ENCODE results near the gene GRAMD1B.
"Not testable (repeated sequence)": the region's sequence is repeated elsewhere in the genome, so short reads cannot be mapped to it uniquely, and the experiment has no call there.

The GRAMD1B gene

GRCh38 chr11:123519797-123520193, 89.7 kb downstream of the GRAMD1B start:
- no peak overlapping the region for H3K9ac ChIP-seq (ENCODE audit: low read length)
- no peak overlapping the region for H3K27ac ChIP-seq (ENCODE audit: low read depth, low read length)

GRCh38 chr11:123520476-123520875, 90.4 kb downstream of the GRAMD1B start:
- not testable (repeated sequence) for H3K9me3 ChIP-seq (ENCODE audit: low read length); H3K4me1 ChIP-seq (ENCODE audit: insufficient read depth, low read length); H3K36me3 ChIP-seq (ENCODE audit: insufficient read depth, low read length); H3K9ac ChIP-seq (ENCODE audit: low read length); H3K4me3 ChIP-seq (ENCODE audit: low read depth in 1 of 2, low read length in 2 of 2); H3K27me3 ChIP-seq (ENCODE audit: control insufficient read depth in 1 of 2, insufficient read depth in 2 of 2, low read length in 2 of 2); H3K27ac ChIP-seq (ENCODE audit: low read depth, low read length)

More at GRCh38 chr11:123519797-123520193, 89.7 kb downstream of the GRAMD1B start:
- H3K4me1 ChIP-seq (ENCODE audit: insufficient read depth, low read length): no peaks in the 10 kb centered on the region
- no peaks in the 10 kb centered on the region for H3K9me3 ChIP-seq (ENCODE audit: low read length)
- no peaks in the 10 kb centered on the region for H3K27me3 ChIP-seq (ENCODE audit: control insufficient read depth in 1 of 2, insufficient read depth in 2 of 2, low read length in 2 of 2)
- no peaks in the 10 kb centered on the region for H3K36me3 ChIP-seq (ENCODE audit: insufficient read depth, low read length)
- H3K4me3 ChIP-seq (ENCODE audit: low read depth in 1 of 2, low read length in 2 of 2): no peak overlapping the region

- H3K36me3 ChIP-seq (ENCODE audit: insufficient read depth, low read length): no peaks in the 10 kb centered on the region
- H3K9ac ChIP-seq (ENCODE audit: low read length): no peak overlapping the region
- H3K9me3 ChIP-seq (ENCODE audit: low read length): no peaks in the 10 kb centered on the region
- no peaks in the 10 kb centered on the region for H3K27me3 ChIP-seq (ENCODE audit: control insufficient read depth in 1 of 2, insufficient read depth in 2 of 2, low read length in 2 of 2)
- no peaks in the 10 kb centered on the region for H3K4me1 ChIP-seq (ENCODE audit: insufficient read depth, low read length)
- H3K27ac ChIP-seq (ENCODE audit: low read depth, low read length): no peak overlapping the region
- H3K4me3 ChIP-seq (ENCODE audit: low read depth in 1 of 2, low read length in 2 of 2): no peak overlapping the region
These were observed 90.9 kb downstream of the GRAMD1B start for GRCh38 chr11:123521001-123521400.

- H3K36me3 ChIP-seq (ENCODE audit: insufficient read depth, low read length): no peaks in the 10 kb centered on the region
- no peaks in the 10 kb centered on the region for H3K4me1 ChIP-seq (ENCODE audit: insufficient read depth, low read length)
- no peaks in the 10 kb centered on the region for H3K27me3 ChIP-seq (ENCODE audit: control insufficient read depth in 1 of 2, insufficient read depth in 2 of 2, low read length in 2 of 2)
- H3K9me3 ChIP-seq (ENCODE audit: low read length): no peaks in the 10 kb centered on the region
- H3K4me3 ChIP-seq (ENCODE audit: low read depth in 1 of 2, low read length in 2 of 2): no peak overlapping the region
- H3K27ac ChIP-seq (ENCODE audit: low read depth, low read length): no peak overlapping the region
- H3K9ac ChIP-seq (ENCODE audit: low read length): no peak overlapping the region
These were observed 91.9 kb downstream of the GRAMD1B start for GRCh38 chr11:123521930-123522329.

- Histone ChIP-seq H3K27me3 (ENCODE audit: control insufficient read depth in 1 of 2, insufficient read depth in 2 of 2, low read length in 2 of 2) (no peaks in the 10 kb centered on the region), H3K9ac (ENCODE audit: low read length) (no peak overlapping the region), H3K27ac (ENCODE audit: low read depth, low read length) (no peak overlapping the region), H3K4me1 (ENCODE audit: insufficient read depth, low read length) (no peaks in the 10 kb centered on the region), H3K4me3 (ENCODE audit: low read depth in 1 of 2, low read length in 2 of 2) (no peak overlapping the region), H3K36me3 (ENCODE audit: insufficient read depth, low read length) (no peaks in the 10 kb centered on the region), H3K9me3 (ENCODE audit: low read length) (no peaks in the 10 kb centered on the region)
These were observed 93.5 kb downstream of the GRAMD1B start for GRCh38 chr11:123523539-123523938.

GRCh38 chr11:123525097-123525496, 95.0 kb downstream of the GRAMD1B start:
- Histone ChIP-seq H3K9ac (ENCODE audit: low read length) (no peak overlapping the region), H3K4me1 (ENCODE audit: insufficient read depth, low read length) (no peaks in the 10 kb centered on the region), H3K27me3 (ENCODE audit: control insufficient read depth in 1 of 2, insufficient read depth in 2 of 2, low read length in 2 of 2) (no peaks in the 10 kb centered on the region), H3K4me3 (ENCODE audit: low read depth in 1 of 2, low read length in 2 of 2) (no peak overlapping the region), H3K9me3 (ENCODE audit: low read length) (no peaks in the 10 kb centered on the region), H3K27ac (ENCODE audit: low read depth, low read length) (no peak overlapping the region), H3K36me3 (ENCODE audit: insufficient read depth, low read length) (no peaks in the 10 kb centered on the region)

- no peaks in the 10 kb centered on the region for H3K4me1 ChIP-seq (ENCODE audit: insufficient read depth, low read length)
- no peaks in the 10 kb centered on the region for H3K36me3 ChIP-seq (ENCODE audit: insufficient read depth, low read length)
- no peaks in the 10 kb centered on the region for H3K9me3 ChIP-seq (ENCODE audit: low read length)
- no peak overlapping the region for H3K9ac ChIP-seq (ENCODE audit: low read length)
- H3K27ac ChIP-seq (ENCODE audit: low read depth, low read length): no peak overlapping the region
- H3K27me3 ChIP-seq (ENCODE audit: control insufficient read depth in 1 of 2, insufficient read depth in 2 of 2, low read length in 2 of 2): no peaks in the 10 kb centered on the region
- H3K4me3 ChIP-seq (ENCODE audit: low read depth in 1 of 2, low read length in 2 of 2): no peak overlapping the region
These were observed 95.4 kb downstream of the GRAMD1B start for GRCh38 chr11:123525511-123525918.

GRCh38 chr11:123526027-123526805, 96.1 kb downstream of the GRAMD1B start:
- H3K9me3 ChIP-seq (ENCODE audit: low read length): no peaks in the 10 kb centered on the region
- H3K4me3 ChIP-seq (ENCODE audit: low read depth in 1 of 2, low read length in 2 of 2): no peak overlapping the region
- no peaks in the 10 kb centered on the region for H3K36me3 ChIP-seq (ENCODE audit: insufficient read depth, low read length)
- H3K4me1 ChIP-seq (ENCODE audit: insufficient read depth, low read length): no peaks in the 10 kb centered on the region
- H3K9ac ChIP-seq (ENCODE audit: low read length): no peak overlapping the region
- no peak overlapping the region for H3K27ac ChIP-seq (ENCODE audit: low read depth, low read length)
- no peaks in the 10 kb centered on the region for H3K27me3 ChIP-seq (ENCODE audit: control insufficient read depth in 1 of 2, insufficient read depth in 2 of 2, low read length in 2 of 2)

GRCh38 chr11:123526918-123527317, 96.8 kb downstream of the GRAMD1B start:
- Histone ChIP-seq H3K4me3 (ENCODE audit: low read depth in 1 of 2, low read length in 2 of 2) (no peak overlapping the region), H3K36me3 (ENCODE audit: insufficient read depth, low read length) (no peaks in the 10 kb centered on the region), H3K9ac (ENCODE audit: low read length) (no peak overlapping the region), H3K27ac (ENCODE audit: low read depth, low read length) (no peak overlapping the region), H3K4me1 (ENCODE audit: insufficient read depth, low read length) (no peaks in the 10 kb centered on the region), H3K9me3 (ENCODE audit: low read length) (no peaks in the 10 kb centered on the region), H3K27me3 (ENCODE audit: control insufficient read depth in 1 of 2, insufficient read depth in 2 of 2, low read length in 2 of 2) (no peaks in the 10 kb centered on the region)

GRCh38 chr11:123527526-123527925, 97.5 kb downstream of the GRAMD1B start:
- Histone ChIP-seq H3K4me3 (ENCODE audit: low read depth in 1 of 2, low read length in 2 of 2) (no peak overlapping the region), H3K9ac (ENCODE audit: low read length) (no peak overlapping the region)

GRCh38 chr11:123527947-123528346, 97.9 kb downstream of the GRAMD1B start:
- H3K27ac ChIP-seq (ENCODE audit: low read depth, low read length): no peak overlapping the region
- H3K9me3 ChIP-seq (ENCODE audit: low read length): no peaks in the 10 kb centered on the region
- no peaks in the 10 kb centered on the region for H3K27me3 ChIP-seq (ENCODE audit: control insufficient read depth in 1 of 2, insufficient read depth in 2 of 2, low read length in 2 of 2)
- no peak overlapping the region for H3K9ac ChIP-seq (ENCODE audit: low read length)
- no peaks in the 10 kb centered on the region for H3K4me1 ChIP-seq (ENCODE audit: insufficient read depth, low read length)
- no peaks in the 10 kb centered on the region for H3K36me3 ChIP-seq (ENCODE audit: insufficient read depth, low read length)
- no peak overlapping the region for H3K4me3 ChIP-seq (ENCODE audit: low read depth in 1 of 2, low read length in 2 of 2)

More at GRCh38 chr11:123527526-123527925, 97.5 kb downstream of the GRAMD1B start:
- Histone ChIP-seq H3K36me3 (ENCODE audit: insufficient read depth, low read length) (no peaks in the 10 kb centered on the region), H3K27me3 (ENCODE audit: control insufficient read depth in 1 of 2, insufficient read depth in 2 of 2, low read length in 2 of 2) (no peaks in the 10 kb centered on the region), H3K27ac (ENCODE audit: low read depth, low read length) (no peak overlapping the region), H3K9me3 (ENCODE audit: low read length) (no peaks in the 10 kb centered on the region), H3K4me1 (ENCODE audit: insufficient read depth, low read length) (no peaks in the 10 kb centered on the region)

GRCh38 chr11:123531325-123531724, 101.3 kb downstream of the GRAMD1B start:
- Histone ChIP-seq H3K27ac (ENCODE audit: low read depth, low read length) (no peak overlapping the region), H3K36me3 (ENCODE audit: insufficient read depth, low read length) (no peaks in the 10 kb centered on the region), H3K9me3 (ENCODE audit: low read length) (no peaks in the 10 kb centered on the region), H3K4me1 (ENCODE audit: insufficient read depth, low read length) (no peaks in the 10 kb centered on the region), H3K27me3 (ENCODE audit: control insufficient read depth in 1 of 2, insufficient read depth in 2 of 2, low read length in 2 of 2) (no peaks in the 10 kb centered on the region), H3K4me3 (ENCODE audit: low read depth in 1 of 2, low read length in 2 of 2) (no peak overlapping the region), H3K9ac (ENCODE audit: low read length) (no peak overlapping the region)
